ENCODE measurements around the gene PRND. TPM values are rescaled to one million over a fixed set of nuclear protein-coding genes. Genes with fewer than 3 reads are reported as not detected.

PRND gene
- total and polyA plus RNA-seq, 12 donors: 0.17 TPM; not detected in 11

GRCh38 chr20:4697831-4698221 lies 23.9 kb upstream of the PRND start:
- Histone ChIP-seq H3K4me1 (replicated peaks in 1 of 2) (no peaks in the 10 kb centered on the region), H3K9me3 (replicated peaks in 1 of 3) (no peaks in the 10 kb centered on the region), H3K27me3 (no peaks in the 10 kb centered on the region), H3K36me3 (replicated peaks in 1 of 2) (peaks cover 0 to 19% of the 10 kb centered on the region in 2 donors), H3K4me3 (no peak overlapping the region), H3K27ac (no peak overlapping the region)
- intact Hi-C loops (cut with DNase I): no loop called here
- DNase-seq: no peak
- TF ChIP-seq CTCF (IDR thresholded peaks at IDR 0.05): no peak
- no peak for TF ChIP-seq POLR2A (IDR thresholded peaks at IDR 0.05)
- 84 to 95% (median 89%) methylated on average over 2 of the region's 2 CpGs for WGBS, 4 donors

- Histone ChIP-seq H3K36me3 (replicated peaks in 1 of 2) (peaks cover 0 to 19% of the 10 kb centered on the region in 2 donors), H3K9me3 (replicated peaks in 1 of 3) (no peaks in the 10 kb centered on the region), H3K27me3 (no peaks in the 10 kb centered on the region), H3K4me3 (no peak overlapping the region), H3K4me1 (replicated peaks in 1 of 2) (no peaks in the 10 kb centered on the region), H3K27ac (no peak overlapping the region)
- DNase-seq: no peak
- intact Hi-C loops (cut with DNase I): no loop called here
- 91 to 98% (median 95%) methylated on average over 6 to 9 of the region's 9 CpGs for WGBS, 4 donors
- TF ChIP-seq CTCF (IDR thresholded peaks at IDR 0.05) (no peak), POLR2A (IDR thresholded peaks at IDR 0.05) (no peak)
Observed at GRCh38 chr20:4699216-4699615, 22.5 kb upstream of the PRND start.

GRCh38 chr20:4699957-4700356 lies 21.8 kb upstream of the PRND start:
- Histone ChIP-seq H3K4me3 (no peak overlapping the region), H3K36me3 (replicated peaks in 1 of 2) (peaks cover 0 to 19% of the 10 kb centered on the region in 2 donors), H3K27ac (no peak overlapping the region), H3K27me3 (no peaks in the 10 kb centered on the region), H3K4me1 (replicated peaks in 1 of 2) (no peaks in the 10 kb centered on the region), H3K9me3 (replicated peaks in 1 of 3) (no peaks in the 10 kb centered on the region)
- 92 to 100% (median 94%) methylated on average over 3 of the region's 3 CpGs for WGBS, 4 donors
- TF ChIP-seq CTCF (IDR thresholded peaks at IDR 0.05) (no peak), POLR2A (IDR thresholded peaks at IDR 0.05) (no peak)
- DNase-seq: no peak
- intact Hi-C loops (cut with DNase I): no loop called here

GRCh38 chr20:4702562-4703280 lies 19.0 kb upstream of the PRND start:
- no peak overlapping the region for H3K4me3 ChIP-seq
- H3K27ac ChIP-seq: no peak overlapping the region
- 73 to 81% (median 77%) methylated on average over 7 of the region's 7 CpGs for WGBS, 4 donors
- intact Hi-C loops (cut with DNase I): no loop called here
- no peaks in the 10 kb centered on the region for H3K27me3 ChIP-seq
- H3K4me1 ChIP-seq (replicated peaks in 1 of 2): no peaks in the 10 kb centered on the region
- H3K9me3 ChIP-seq (replicated peaks in 1 of 3): no peaks in the 10 kb centered on the region
- peaks cover 0 to 19% of the 10 kb centered on the region in 2 donors for H3K36me3 ChIP-seq (replicated peaks in 1 of 2)
- no peak for DNase-seq
- TF ChIP-seq POLR2A (IDR thresholded peaks at IDR 0.05): no peak
- TF ChIP-seq CTCF (IDR thresholded peaks at IDR 0.05): no peak
